Keratinocyte (primary cell): Measurements from ENCODE around the gene GTF3C1. TPM values are rescaled to one million over a fixed set of nuclear protein-coding genes. Genes with fewer than 3 reads are reported as not detected.

Source experiments
- DNase-seq: peaks from one replicate; pipeline ENCODE4 v3.0.0-alpha.2; 2011; ENCODE audit warnings: low read depth, missing footprints, low spot score
- FAIRE-seq: peaks from 2 replicates; lab custom pipeline; 2011; peaks lifted over from hg19 to GRCh38; lab: Jason Lieb, UNC
- H2AFZ ChIP-seq: 2 replicates; pipeline ENCODE4 v1.6.0; 2012; ENCODE audit warnings: low read length, control low read depth, inconsistent platforms; ENCODE audit not compliant: control insufficient read depth
- H3K27ac ChIP-seq: 2 replicates; pipeline ENCODE4 v1.5.1; 2011; ENCODE audit warnings: low read length; ENCODE audit not compliant: control insufficient read depth, insufficient read depth
- H3K27me3 ChIP-seq: 3 replicates; pipeline ENCODE4 v1.6.0; 2011; ENCODE audit warnings: low read length; ENCODE audit not compliant: control insufficient read depth, insufficient read depth; ENCODE audit errors: extremely low read depth
- H3K36me3 ChIP-seq, 2 experiments: 2 replicates in 1 of 2; 3 replicates in 1 of 2; pipeline ENCODE4 v1.5.1; 2011; ENCODE audit warnings: low read length in 2 of 2, mild to moderate bottlenecking in 1 of 2; ENCODE audit not compliant: control insufficient read depth in 2 of 2, insufficient read depth in 2 of 2; ENCODE audit errors: extremely low read depth in 1 of 2
- H3K4me1 ChIP-seq: 3 replicates; pipeline ENCODE4 v1.5.1; 2011; ENCODE audit warnings: low read length; ENCODE audit not compliant: control insufficient read depth, insufficient read depth; ENCODE audit errors: extremely low read depth
- H3K4me2 ChIP-seq: 3 replicates; pipeline ENCODE4 v1.6.0; 2011; ENCODE audit warnings: low read depth, low read length; ENCODE audit not compliant: control insufficient read depth, insufficient read depth; ENCODE audit errors: extremely low read depth
- H3K4me3 ChIP-seq, 3 experiments: fragments of 200-600 bp in 1 of 3; sonication (generic) in 1 of 3; 2 replicates in 2 of 3; 3 replicates in 1 of 3; pipeline ENCODE4 v1.5.1; 2011 to 2016; ENCODE audit warnings: low read length in 3 of 3, mild to moderate bottlenecking in 3 of 3, control low read depth in 2 of 3, inconsistent platforms in 1 of 3, low read depth in 1 of 3, mixed read lengths in 1 of 3, mixed run types in 1 of 3, moderate library complexity in 1 of 3; ENCODE audit not compliant: control insufficient read depth in 2 of 3, insufficient read depth in 2 of 3; ENCODE audit errors: extremely low read depth in 1 of 3
- H3K79me2 ChIP-seq: 2 replicates; pipeline ENCODE4 v1.6.0; 2012; ENCODE audit warnings: low read length; ENCODE audit not compliant: control insufficient read depth, insufficient read depth
- H3K9ac ChIP-seq: 3 replicates; pipeline ENCODE4 v1.6.0; 2011; ENCODE audit warnings: low read length; ENCODE audit not compliant: control insufficient read depth, insufficient read depth; ENCODE audit errors: extremely low read depth
- H3K9me1 ChIP-seq: 3 replicates; pipeline ENCODE4 v1.6.0; 2011; ENCODE audit warnings: low read length; ENCODE audit not compliant: control insufficient read depth, insufficient read depth; ENCODE audit errors: extremely low read depth
- H3K9me3 ChIP-seq: 2 replicates; pipeline ENCODE4 v1.5.1; 2012; ENCODE audit warnings: low read depth, low read length; ENCODE audit not compliant: control insufficient read depth
- H4K20me1 ChIP-seq: 3 replicates; pipeline ENCODE4 v1.6.0; 2011; ENCODE audit warnings: low read length; ENCODE audit not compliant: control insufficient read depth, insufficient read depth; ENCODE audit errors: extremely low read depth
- EZH2 ChIP-seq: IDR thresholded peaks from one replicate; pipeline ENCODE4 v1.6.1; 2012; ENCODE audit warnings: inconsistent platforms, mild to moderate bottlenecking, low read length, moderate library complexity
- dilution Hi-C: fragments of 300-500 bp; cut with MboI; formaldehyde crosslinking; loops from one replicate; pipeline ENCODE4 v1.7.0; 2020; ENCODE audit warnings: low sequenced_read_pairs; ENCODE audit not compliant: extremely low pct_ligation_motif_present
- polyA plus RNA-seq, 5 experiments: library from polyadenylated mRNA; depleted of rRNA in 3 of 5; stranded (reverse) in 3 of 5; stranded (forward) in 1 of 5; unstranded in 1 of 5; fragments of >200 nt; gene quantifications; 1 replicate in 1 of 5; 2 replicates in 3 of 5; 3 replicates in 1 of 5; pipeline versions ENCODE4 v1.2.1 to v1.2.3, GENCODE V29; 2011 to 2012; ENCODE audit warnings: missing spikeins in 2 of 5, low read depth in 1 of 5, low replicate concordance in 1 of 5
- TF ChIP-seq, protein P1 (sequence below), 3 experiments: IDR thresholded peaks in 1 of 3; conservative IDR thresholded peaks in 1 of 3; optimal IDR thresholded peaks in 1 of 3; 2 replicates in 2 of 3; 3 replicates in 1 of 3; pipeline versions ENCODE3 to v1.5.1; 2011; ENCODE audit warnings: low read length in 3 of 3, mild to moderate bottlenecking in 3 of 3, moderate library complexity in 2 of 3, control low read depth in 1 of 3, inconsistent platforms in 1 of 3; ENCODE audit not compliant: insufficient read depth in 2 of 3; ENCODE audit errors: extremely low read depth in 1 of 3

The GTF3C1 gene
- polyA plus RNA-seq, 1 donor (not counting 4 experiments of a cell fraction or from before 2014, with no cell fraction given), result 23.5 TPM

DNA sequence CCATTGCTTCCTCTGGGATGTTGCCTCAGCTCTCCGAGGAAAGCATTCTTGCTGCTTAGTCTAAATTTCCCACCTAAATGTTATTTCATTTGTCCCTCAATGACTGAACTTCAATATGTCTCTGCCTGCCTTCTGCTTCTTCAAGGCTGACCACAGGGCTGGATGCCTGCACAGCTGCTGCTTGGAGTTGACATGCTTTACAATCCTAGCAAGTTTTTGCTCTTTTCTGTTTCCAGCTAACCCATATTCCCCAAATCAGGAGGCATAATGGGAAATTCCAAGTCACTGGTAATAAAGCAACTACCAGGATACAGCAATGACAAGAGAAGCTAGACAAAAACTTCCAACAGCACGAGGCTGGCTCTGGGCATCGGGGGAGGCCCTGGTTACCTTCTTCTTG lies 48.9 kb downstream of the GTF3C1 start:
- no peak for FAIRE-seq
- no peak for DNase-seq
- dilution Hi-C loops, result no loop called here
- no peaks in the 10 kb centered on the region for H3K9me3 ChIP-seq
- H3K4me3 ChIP-seq, result no peak overlapping the region
- H4K20me1 ChIP-seq, result no peaks in the 10 kb centered on the region
- no peaks in the 10 kb centered on the region for H3K79me2 ChIP-seq
- TF ChIP-seq EZH2, result no peak
- TF ChIP-seq, protein P1, sequence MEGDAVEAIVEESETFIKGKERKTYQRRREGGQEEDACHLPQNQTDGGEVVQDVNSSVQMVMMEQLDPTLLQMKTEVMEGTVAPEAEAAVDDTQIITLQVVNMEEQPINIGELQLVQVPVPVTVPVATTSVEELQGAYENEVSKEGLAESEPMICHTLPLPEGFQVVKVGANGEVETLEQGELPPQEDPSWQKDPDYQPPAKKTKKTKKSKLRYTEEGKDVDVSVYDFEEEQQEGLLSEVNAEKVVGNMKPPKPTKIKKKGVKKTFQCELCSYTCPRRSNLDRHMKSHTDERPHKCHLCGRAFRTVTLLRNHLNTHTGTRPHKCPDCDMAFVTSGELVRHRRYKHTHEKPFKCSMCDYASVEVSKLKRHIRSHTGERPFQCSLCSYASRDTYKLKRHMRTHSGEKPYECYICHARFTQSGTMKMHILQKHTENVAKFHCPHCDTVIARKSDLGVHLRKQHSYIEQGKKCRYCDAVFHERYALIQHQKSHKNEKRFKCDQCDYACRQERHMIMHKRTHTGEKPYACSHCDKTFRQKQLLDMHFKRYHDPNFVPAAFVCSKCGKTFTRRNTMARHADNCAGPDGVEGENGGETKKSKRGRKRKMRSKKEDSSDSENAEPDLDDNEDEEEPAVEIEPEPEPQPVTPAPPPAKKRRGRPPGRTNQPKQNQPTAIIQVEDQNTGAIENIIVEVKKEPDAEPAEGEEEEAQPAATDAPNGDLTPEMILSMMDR (optimal IDR thresholded peaks at IDR 0.05 in 1 of 3, IDR thresholded peaks at IDR 0.05 in 1 of 3, conservative IDR thresholded peaks at IDR 0.05 in 1 of 3; ENCODE audit: extremely low read depth in 1 of 3, insufficient read depth in 2 of 3, low read length in 3 of 3), result no peak
- no peak overlapping the region for H3K4me2 ChIP-seq
- peaks cover 18% of the 10 kb centered on the region for H3K4me1 ChIP-seq
- no peaks in the 10 kb centered on the region for H3K27me3 ChIP-seq
- H3K9me1 ChIP-seq, result peaks cover 4% of the 10 kb centered on the region
- H3K36me3 ChIP-seq, result peaks cover 43 to 53% of the 10 kb centered on the region in 2 experiments
- no peak overlapping the region for H3K9ac ChIP-seq
- H3K27ac ChIP-seq, result no peak overlapping the region
- no peak overlapping the region for H2AFZ ChIP-seq

DNA sequence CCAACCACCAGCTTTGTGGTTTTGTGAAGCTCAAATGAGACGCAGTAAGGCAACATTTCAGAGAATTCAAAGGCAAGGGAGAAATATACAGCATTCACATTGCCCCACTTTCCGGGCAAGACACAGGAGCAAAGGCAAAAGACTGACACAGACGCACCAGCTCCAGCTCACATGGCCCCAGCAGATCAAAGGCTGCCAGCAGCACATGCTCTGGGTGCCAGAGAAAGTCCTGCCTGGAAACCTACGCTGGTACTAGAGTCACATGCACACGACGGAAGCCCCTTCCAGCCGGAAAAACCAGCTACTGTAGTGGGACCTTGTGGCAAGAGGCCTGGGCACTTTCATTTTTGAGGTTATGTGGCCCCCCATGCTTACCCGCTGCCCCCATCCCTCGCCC lies 50.1 kb downstream of the GTF3C1 start:
- FAIRE-seq (no peak), DNase-seq (no peak)
- H3K4me2 ChIP-seq, result no peak overlapping the region
- H2AFZ ChIP-seq, result no peak overlapping the region
- dilution Hi-C loops, result no loop called here
- H3K9me1 ChIP-seq, result peaks cover 4% of the 10 kb centered on the region
- H3K9me3 ChIP-seq, result no peaks in the 10 kb centered on the region
- H3K4me3 ChIP-seq, result no peak overlapping the region
- peaks cover 8% of the 10 kb centered on the region for H3K4me1 ChIP-seq
- TF ChIP-seq EZH2, result no peak
- TF ChIP-seq, protein P1 (optimal IDR thresholded peaks at IDR 0.05 in 1 of 3, IDR thresholded peaks at IDR 0.05 in 1 of 3, conservative IDR thresholded peaks at IDR 0.05 in 1 of 3; ENCODE audit: extremely low read depth in 1 of 3, insufficient read depth in 2 of 3, low read length in 3 of 3), result no peak
- no peaks in the 10 kb centered on the region for H4K20me1 ChIP-seq
- H3K36me3 ChIP-seq, result peaks cover 48 to 61% of the 10 kb centered on the region in 2 experiments
- H3K79me2 ChIP-seq, result no peaks in the 10 kb centered on the region
- H3K27me3 ChIP-seq, result no peaks in the 10 kb centered on the region
- H3K27ac ChIP-seq, result no peak overlapping the region
- no peak overlapping the region for H3K9ac ChIP-seq
